Osteocyte (in vitro differentiated cells): ENCODE measurements around the gene SLC31A1. TPM values are rescaled to one million over a fixed set of nuclear protein-coding genes. Genes with fewer than 3 reads are reported as not detected.
"Not testable (repeated sequence)": the region's sequence is repeated elsewhere in the genome, so short reads cannot be mapped to it uniquely, and the experiment has no call there.

Experiments
- DNase-seq: peaks from one replicate; pipeline ENCODE4 v3.0.0; 2021; ENCODE audit warnings: mixed read lengths; ENCODE audit not compliant: unreplicated experiment; ENCODE audit errors: extremely low spot score
- H3K27ac Mint-ChIP-seq: one replicate; pipeline ENCODE4 v1.8.0; 2021; ENCODE audit warnings: mild to moderate bottlenecking, mixed read lengths; ENCODE audit not compliant: unreplicated experiment
- H3K27me3 Mint-ChIP-seq: one replicate; pipeline ENCODE4 v1.8.0; 2021; ENCODE audit warnings: mixed read lengths; ENCODE audit not compliant: unreplicated experiment
- H3K36me3 Mint-ChIP-seq: one replicate; pipeline ENCODE4 v1.8.0; 2021; ENCODE audit warnings: mixed read lengths; ENCODE audit not compliant: unreplicated experiment
- H3K4me1 Mint-ChIP-seq: one replicate; pipeline ENCODE4 v1.8.0; 2021; ENCODE audit warnings: mixed read lengths; ENCODE audit not compliant: unreplicated experiment
- H3K4me3 Mint-ChIP-seq: one replicate; pipeline ENCODE4 v1.8.0; 2021; ENCODE audit warnings: mild to moderate bottlenecking, moderate library complexity, mixed read lengths; ENCODE audit not compliant: unreplicated experiment
- H3K9me3 Mint-ChIP-seq: one replicate; pipeline ENCODE4 v1.8.0; 2021; ENCODE audit warnings: mixed read lengths; ENCODE audit not compliant: unreplicated experiment
- total RNA-seq: library from RNA; stranded (reverse); gene quantifications from 2 replicates; pipeline ENCODE4 v1.2.1, GENCODE V29; 2021
- TF ChIP-seq, protein P1 (sequence below): fragments of 200-600 bp; sonication (generic); IDR thresholded peaks from 2 replicates; pipeline ENCODE4 v1.5.0; 2021; ENCODE audit warnings: antibody characterized with exemption, mild to moderate bottlenecking, moderate library complexity

The SLC31A1 gene
- total RNA-seq, 1 donor from 2014 or later: 22.4 TPM

- TF ChIP-seq, protein P1, sequence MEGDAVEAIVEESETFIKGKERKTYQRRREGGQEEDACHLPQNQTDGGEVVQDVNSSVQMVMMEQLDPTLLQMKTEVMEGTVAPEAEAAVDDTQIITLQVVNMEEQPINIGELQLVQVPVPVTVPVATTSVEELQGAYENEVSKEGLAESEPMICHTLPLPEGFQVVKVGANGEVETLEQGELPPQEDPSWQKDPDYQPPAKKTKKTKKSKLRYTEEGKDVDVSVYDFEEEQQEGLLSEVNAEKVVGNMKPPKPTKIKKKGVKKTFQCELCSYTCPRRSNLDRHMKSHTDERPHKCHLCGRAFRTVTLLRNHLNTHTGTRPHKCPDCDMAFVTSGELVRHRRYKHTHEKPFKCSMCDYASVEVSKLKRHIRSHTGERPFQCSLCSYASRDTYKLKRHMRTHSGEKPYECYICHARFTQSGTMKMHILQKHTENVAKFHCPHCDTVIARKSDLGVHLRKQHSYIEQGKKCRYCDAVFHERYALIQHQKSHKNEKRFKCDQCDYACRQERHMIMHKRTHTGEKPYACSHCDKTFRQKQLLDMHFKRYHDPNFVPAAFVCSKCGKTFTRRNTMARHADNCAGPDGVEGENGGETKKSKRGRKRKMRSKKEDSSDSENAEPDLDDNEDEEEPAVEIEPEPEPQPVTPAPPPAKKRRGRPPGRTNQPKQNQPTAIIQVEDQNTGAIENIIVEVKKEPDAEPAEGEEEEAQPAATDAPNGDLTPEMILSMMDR: no peak
- no peaks in the 10 kb centered on the region for H3K27me3 Mint-ChIP-seq
- peaks cover 13% of the 10 kb centered on the region for H3K4me1 Mint-ChIP-seq
- no peak overlapping the region for H3K4me3 Mint-ChIP-seq
- no peak for DNase-seq
- no peak overlapping the region for H3K27ac Mint-ChIP-seq
- H3K36me3 Mint-ChIP-seq: peaks cover 6% of the 10 kb centered on the region
- H3K9me3 Mint-ChIP-seq: no peaks in the 10 kb centered on the region
Measured at GRCh38 chr9:113227436-113227835, 6.1 kb downstream of the SLC31A1 start.

- TF ChIP-seq, protein P1: no peak
- H3K4me1 Mint-ChIP-seq: peaks cover 13% of the 10 kb centered on the region
Measured at GRCh38 chr9:113228130-113228665, 6.9 kb downstream of the SLC31A1 start.

DNA sequence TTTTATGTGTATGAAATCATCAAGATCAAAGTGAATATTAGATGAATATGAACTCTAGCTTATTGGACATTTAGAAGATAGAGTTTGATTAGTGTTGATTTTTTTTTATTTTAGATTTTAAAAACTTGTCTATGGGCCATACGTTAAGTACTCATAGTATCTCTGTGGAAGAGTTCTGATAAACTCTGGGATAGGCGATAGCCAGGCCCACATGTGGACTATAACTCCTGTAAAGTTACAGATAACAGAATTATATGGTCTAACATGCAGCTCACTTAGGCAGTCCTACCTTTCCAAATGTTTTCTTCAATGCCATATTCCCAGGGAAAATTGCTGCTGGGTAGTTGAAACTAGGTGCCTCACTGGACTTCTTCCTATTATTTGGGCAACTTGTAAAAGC lies 10.4 kb downstream of the SLC31A1 start:
- Mint-ChIP-seq H3K4me3 (no peak overlapping the region), H3K4me1 (peaks cover 16% of the 10 kb centered on the region), H3K27me3 (no peaks in the 10 kb centered on the region), H3K36me3 (no peaks in the 10 kb centered on the region), H3K27ac (no peak overlapping the region), H3K9me3 (no peaks in the 10 kb centered on the region)
- TF ChIP-seq, protein P1: no peak
- no peak for DNase-seq

More at GRCh38 chr9:113228130-113228665, 6.9 kb downstream of the SLC31A1 start:
- no peak overlapping the region for H3K4me3 Mint-ChIP-seq
- H3K9me3 Mint-ChIP-seq: no peaks in the 10 kb centered on the region
- H3K36me3 Mint-ChIP-seq: peaks cover 6% of the 10 kb centered on the region
- DNase-seq: no peak
- no peak overlapping the region for H3K27ac Mint-ChIP-seq
- no peaks in the 10 kb centered on the region for H3K27me3 Mint-ChIP-seq

GRCh38 chr9:113235701-113236255 lies 14.4 kb downstream of the SLC31A1 start:
- not testable (repeated sequence) for H3K27me3 Mint-ChIP-seq, DNase-seq, H3K4me3 Mint-ChIP-seq, H3K9me3 Mint-ChIP-seq, H3K27ac Mint-ChIP-seq, H3K36me3 Mint-ChIP-seq
- peaks cover 16% of the 10 kb centered on the region for H3K4me1 Mint-ChIP-seq

DNA sequence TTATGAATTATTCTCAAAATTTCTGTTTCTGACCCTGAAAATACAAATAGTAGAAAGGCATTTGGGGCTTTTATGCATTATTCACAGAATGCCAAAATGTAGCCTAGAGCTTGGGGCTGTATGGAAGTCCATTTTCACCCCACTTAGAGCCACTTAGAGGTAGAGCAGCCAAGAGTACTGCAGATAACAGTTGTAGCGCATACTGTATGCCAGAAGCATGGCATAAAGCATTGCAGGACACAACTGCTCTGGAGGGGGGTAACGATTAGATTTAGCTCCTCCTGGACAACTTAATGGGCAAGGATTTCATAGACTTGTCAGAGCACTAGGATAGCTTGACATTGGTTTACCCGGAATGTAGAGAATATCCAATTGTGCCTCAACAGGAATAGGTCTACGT lies 15.7 kb downstream of the SLC31A1 start:
- Mint-ChIP-seq H3K4me1 (peaks cover 16% of the 10 kb centered on the region), H3K4me3 (no peak overlapping the region), H3K27ac (no peak overlapping the region), H3K36me3 (peaks cover 1% of the 10 kb centered on the region), H3K9me3 (no peaks in the 10 kb centered on the region), H3K27me3 (no peaks in the 10 kb centered on the region)
- DNase-seq: no peak
- TF ChIP-seq, protein P1: no peak
